ENCODE data around the gene KDM6B. TPM values are rescaled to one million over a fixed set of nuclear protein-coding genes. Genes with fewer than 3 reads are reported as not detected.

Gene KDM6B
- total and polyA plus RNA-seq, 8 donors: 4.6 to 27.2 (median 10.9) TPM

DNA sequence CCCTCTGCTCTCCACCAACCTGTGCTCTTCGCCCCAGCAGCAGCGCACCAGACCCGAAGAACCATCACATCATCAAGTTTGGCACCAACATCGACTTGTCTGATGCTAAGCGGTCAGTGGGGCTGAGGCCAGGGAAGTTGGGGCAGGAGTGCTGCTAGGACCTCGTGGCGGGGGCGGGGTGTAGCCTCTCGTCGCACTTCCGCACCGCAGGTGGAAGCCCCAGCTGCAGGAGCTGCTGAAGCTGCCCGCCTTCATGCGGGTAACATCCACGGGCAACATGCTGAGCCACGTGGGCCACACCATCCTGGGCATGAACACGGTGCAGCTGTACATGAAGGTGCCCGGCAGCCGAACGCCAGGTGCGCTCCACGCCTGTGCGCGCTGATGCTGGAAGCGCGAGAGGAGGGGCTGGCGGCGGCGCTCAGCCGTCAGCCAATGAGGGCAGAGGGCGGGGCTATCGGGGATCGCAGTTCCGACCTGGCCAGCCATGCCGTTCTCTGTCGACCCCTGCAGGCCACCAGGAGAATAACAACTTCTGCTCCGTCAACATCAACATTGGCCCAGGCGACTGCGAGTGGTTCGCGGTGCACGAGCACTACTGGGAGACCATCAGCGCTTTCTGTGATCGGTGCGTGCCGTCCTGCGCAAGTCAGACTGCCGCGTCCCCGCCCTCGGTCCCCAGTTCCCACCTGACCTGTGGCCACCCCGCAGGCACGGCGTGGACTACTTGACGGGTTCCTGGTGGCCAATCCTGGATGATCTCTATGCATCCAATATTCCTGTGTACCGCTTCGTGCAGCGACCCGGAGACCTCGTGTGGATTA lies 17.6 kb downstream of the KDM6B start:
- DNase-seq: peak; percentile 94 to 98
- TF ChIP-seq POLR2AphosphoS5 (IDR thresholded peaks at IDR 0.05) (peak; percentile 18 to 90 (median 43)), EP300 (IDR thresholded peaks at IDR 0.05) (no peak), POLR2A (IDR thresholded peaks at IDR 0.05) (no peak)
- TF ChIP-seq, protein P1, sequence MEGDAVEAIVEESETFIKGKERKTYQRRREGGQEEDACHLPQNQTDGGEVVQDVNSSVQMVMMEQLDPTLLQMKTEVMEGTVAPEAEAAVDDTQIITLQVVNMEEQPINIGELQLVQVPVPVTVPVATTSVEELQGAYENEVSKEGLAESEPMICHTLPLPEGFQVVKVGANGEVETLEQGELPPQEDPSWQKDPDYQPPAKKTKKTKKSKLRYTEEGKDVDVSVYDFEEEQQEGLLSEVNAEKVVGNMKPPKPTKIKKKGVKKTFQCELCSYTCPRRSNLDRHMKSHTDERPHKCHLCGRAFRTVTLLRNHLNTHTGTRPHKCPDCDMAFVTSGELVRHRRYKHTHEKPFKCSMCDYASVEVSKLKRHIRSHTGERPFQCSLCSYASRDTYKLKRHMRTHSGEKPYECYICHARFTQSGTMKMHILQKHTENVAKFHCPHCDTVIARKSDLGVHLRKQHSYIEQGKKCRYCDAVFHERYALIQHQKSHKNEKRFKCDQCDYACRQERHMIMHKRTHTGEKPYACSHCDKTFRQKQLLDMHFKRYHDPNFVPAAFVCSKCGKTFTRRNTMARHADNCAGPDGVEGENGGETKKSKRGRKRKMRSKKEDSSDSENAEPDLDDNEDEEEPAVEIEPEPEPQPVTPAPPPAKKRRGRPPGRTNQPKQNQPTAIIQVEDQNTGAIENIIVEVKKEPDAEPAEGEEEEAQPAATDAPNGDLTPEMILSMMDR (IDR thresholded peaks at IDR 0.05): peak in 6 of 7 experiments; percentile 93 to 100 (median 98)
- peaks cover 69 to 90% (median 77%) of the 10 kb centered on the region in 4 donors for H3K36me3 ChIP-seq
- peaks cover 26 to 60% (median 38%) of the 10 kb centered on the region in 4 donors for H3K4me1 ChIP-seq
- H3K9me3 ChIP-seq: no peaks in the 10 kb centered on the region
- intact Hi-C loops (cut with DNase I; ENCODE audit: low total_unique reads): loop anchor here (10.0 kb wide), 1 partner anchor 107 kb away; no protein-coding TSS in a partner anchor
- peak overlapping the region; percentile 8 to 49 (median 34) for H3K27ac ChIP-seq
- peak overlapping the region; percentile 14 to 26 (median 20) for H3K4me3 ChIP-seq
- no peaks in the 10 kb centered on the region for H3K27me3 ChIP-seq
- 9 to 16% (median 15%) methylated on average over 29 to 60 of the region's 60 CpGs for WGBS, 5 donors

- no peak for TF ChIP-seq POLR2A (IDR thresholded peaks at IDR 0.05)
- no peak for TF ChIP-seq EP300 (IDR thresholded peaks at IDR 0.05)
- TF ChIP-seq, protein P1 (IDR thresholded peaks at IDR 0.05): no peak
- no peak for TF ChIP-seq POLR2AphosphoS5 (IDR thresholded peaks at IDR 0.05)
- WGBS, 5 donors: 50 to 67% (median 55%) methylated on average over 13 to 20 of the region's 20 CpGs
- no peaks in the 10 kb centered on the region for H3K9me3 ChIP-seq
- peaks cover 62 to 84% (median 71%) of the 10 kb centered on the region in 4 donors for H3K36me3 ChIP-seq
- H3K27me3 ChIP-seq: no peaks in the 10 kb centered on the region
- peak overlapping the region in 3 of 5 donors; percentile 34 to 49 (median 42) for H3K27ac ChIP-seq
- peak overlapping the region in 1 of 4 donors; percentile 26 for H3K4me3 ChIP-seq
- H3K4me1 ChIP-seq: peaks cover 29 to 57% (median 41%) of the 10 kb centered on the region in 4 donors
- no peak for DNase-seq
- intact Hi-C loops (cut with DNase I; ENCODE audit: low total_unique reads): loop anchor here (10.0 kb wide), 1 partner anchor 107 kb away; no protein-coding TSS in a partner anchor
These were observed 18.2 kb downstream of the KDM6B start for GRCh38 chr17:7852262-7852670.

DNA sequence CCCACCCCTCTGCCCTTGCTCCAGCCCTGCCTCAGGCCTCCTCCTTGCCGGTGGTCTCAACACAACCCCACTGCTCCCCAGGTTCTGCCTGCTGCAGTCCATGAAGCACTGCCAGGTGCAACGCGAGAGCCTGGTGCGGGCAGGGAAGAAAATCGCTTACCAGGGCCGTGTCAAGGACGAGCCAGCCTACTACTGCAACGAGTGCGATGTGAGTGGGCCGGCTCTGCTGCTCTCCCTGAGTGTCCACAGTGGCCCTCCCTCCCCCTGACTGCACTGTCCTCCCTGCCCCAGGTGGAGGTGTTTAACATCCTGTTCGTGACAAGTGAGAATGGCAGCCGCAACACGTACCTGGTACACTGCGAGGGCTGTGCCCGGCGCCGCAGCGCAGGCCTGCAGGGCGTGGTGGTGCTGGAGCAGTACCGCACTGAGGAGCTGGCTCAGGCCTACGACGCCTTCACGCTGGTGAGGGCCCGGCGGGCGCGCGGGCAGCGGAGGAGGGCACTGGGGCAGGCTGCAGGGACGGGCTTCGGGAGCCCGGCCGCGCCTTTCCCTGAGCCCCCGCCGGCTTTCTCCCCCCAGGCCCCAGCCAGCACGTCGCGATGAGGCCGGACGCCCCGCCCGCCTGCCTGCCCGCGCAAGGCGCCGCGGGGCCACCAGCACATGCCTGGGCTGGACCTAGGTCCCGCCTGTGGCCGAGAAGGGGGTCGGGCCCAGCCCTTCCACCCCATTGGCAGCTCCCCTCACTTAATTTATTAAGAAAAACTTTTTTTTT lies 19.1 kb downstream of the KDM6B start:
- intact Hi-C loops (cut with DNase I; ENCODE audit: low total_unique reads): loop anchor here (10.0 kb wide), 1 partner anchor 108 kb away; no protein-coding TSS in a partner anchor

GRCh38 chr17:7853691-7854038 lies 19.6 kb downstream of the KDM6B start:
- no peak overlapping the region for H3K27ac ChIP-seq
- no peaks in the 10 kb centered on the region for H3K9me3 ChIP-seq
- TF ChIP-seq, protein P1 (IDR thresholded peaks at IDR 0.05): no peak
- no peak for TF ChIP-seq POLR2AphosphoS5 (IDR thresholded peaks at IDR 0.05)
- TF ChIP-seq POLR2A (IDR thresholded peaks at IDR 0.05): no peak
- no peak for TF ChIP-seq EP300 (IDR thresholded peaks at IDR 0.05)
- intact Hi-C loops (cut with DNase I; ENCODE audit: low total_unique reads): loop anchor here (10.0 kb wide), 1 partner anchor 109 kb away; no protein-coding TSS in a partner anchor
- DNase-seq: peak in 1 of 2 donors; percentile 29
- H3K27me3 ChIP-seq: no peaks in the 10 kb centered on the region
- 80 to 85% (median 85%) methylated on average over 21 of the region's 21 CpGs for WGBS, 5 donors
- peak overlapping the region in 1 of 4 donors; percentile 70 for H3K4me3 ChIP-seq
- H3K4me1 ChIP-seq: peaks cover 36 to 62% (median 50%) of the 10 kb centered on the region in 4 donors
- peaks cover 49 to 70% (median 57%) of the 10 kb centered on the region in 4 donors for H3K36me3 ChIP-seq

More for the DNA sequence above, 19.1 kb downstream of the KDM6B start:
- no peaks in the 10 kb centered on the region for H3K27me3 ChIP-seq
- peak overlapping the region in 1 of 5 donors; percentile 6 for H3K27ac ChIP-seq
- no peaks in the 10 kb centered on the region for H3K9me3 ChIP-seq
- no peak overlapping the region for H3K4me3 ChIP-seq
- peak in 1 of 2 donors; percentile 34 for DNase-seq
- WGBS, 5 donors: 77 to 88% (median 83%) methylated on average over 36 to 51 of the region's 51 CpGs
- peaks cover 54 to 75% (median 63%) of the 10 kb centered on the region in 4 donors for H3K36me3 ChIP-seq
- TF ChIP-seq POLR2AphosphoS5 (IDR thresholded peaks at IDR 0.05): no peak
- H3K4me1 ChIP-seq: peaks cover 30 to 56% (median 44%) of the 10 kb centered on the region in 4 donors

All from stomach (tissue), 9 donors.